LoVo (cell line): ENCODE measurements around the gene GNB2.
A peak's percentile ranks its signal among the peaks of the same experiment; 100 is the strongest.
"Not testable (repeated sequence)": the region's sequence is repeated elsewhere in the genome, so short reads cannot be mapped to it uniquely, and the experiment has no call there.

ENCODE experiments used
- DNase-seq: peaks from one replicate; pipeline ENCODE4 v3.0.0-alpha.2; 2016; ENCODE audit warnings: low spot score

GNB2 gene

GRCh38 chr7:100665168-100665726, 8.3 kb upstream of the GNB2 start:
- DNase-seq = no peak

GRCh38 chr7:100667331-100668068, 6.0 kb upstream of the GNB2 start:
- DNase-seq = no peak

GRCh38 chr7:100668069-100668449, 5.5 kb upstream of the GNB2 start:
- no peak for DNase-seq

GRCh38 chr7:100669106-100669505, 4.4 kb upstream of the GNB2 start:
- DNase-seq = not testable (repeated sequence)

GRCh38 chr7:100670074-100670473, 3.5 kb upstream of the GNB2 start:
- DNase-seq = no peak

GRCh38 chr7:100671353-100672327, 1.9 kb upstream of the GNB2 start:
- DNase-seq = no peak

- DNase-seq = no peak
Measured at GRCh38 chr7:100673942-100674410, 436 bp downstream of the GNB2 start.

- peak; percentile 26 for DNase-seq
Measured at GRCh38 chr7:100674411-100675104, 1.0 kb downstream of the GNB2 start.

- peak; percentile 16 for DNase-seq
Measured at GRCh38 chr7:100675105-100675451, 1.5 kb downstream of the GNB2 start.

- DNase-seq = no peak
Measured at GRCh38 chr7:100675581-100676350, 2.2 kb downstream of the GNB2 start.

- DNase-seq = no peak
Measured at GRCh38 chr7:100676501-100677306, 3.2 kb downstream of the GNB2 start.

GRCh38 chr7:100677308-100678267, 4.0 kb downstream of the GNB2 start:
- DNase-seq = no peak

- no peak for DNase-seq
Measured at GRCh38 chr7:100678291-100678984, 4.9 kb downstream of the GNB2 start.

GRCh38 chr7:100679129-100679926, 5.8 kb downstream of the GNB2 start:
- DNase-seq = no peak

GRCh38 chr7:100679927-100680575, 6.5 kb downstream of the GNB2 start:
- no peak for DNase-seq

GRCh38 chr7:100680576-100681271, 7.2 kb downstream of the GNB2 start:
- DNase-seq = no peak
